ENCODE data around the gene DAZAP1.
"Not testable (repeated sequence)": the region's sequence is repeated elsewhere in the genome, so short reads cannot be mapped to it uniquely, and the experiment has no call there.

- TF ChIP-seq CTCF, EP300, POLR2A, POLR2AphosphoS5 (IDR thresholded peaks at IDR 0.05): not testable (repeated sequence)
Observed at GRCh38 chr19:1477056-1477455, 69.7 kb downstream of the DAZAP1 start.

Data from suprapubic skin (tissue), 4 donors.